Trophoblast cell (in vitro differentiated cells and primary cell): Measurements from ENCODE around the gene FSTL4.

ENCODE experiments used
- DNase-seq, 2 donors: peaks; one replicate each; pipeline ENCODE4 v3.0.0-alpha.2; 2016
- H2AFZ ChIP-seq: 2 replicates; pipeline ENCODE4 v1.6.1; 2013; ENCODE audit warnings: low read length, moderate library complexity, mild to moderate bottlenecking; ENCODE audit not compliant: insufficient read depth, poor library complexity
- H2AK5ac ChIP-seq: 2 replicates; pipeline ENCODE4 v1.6.1; 2013; ENCODE audit warnings: mild to moderate bottlenecking, low read length
- H2BK120ac ChIP-seq: 2 replicates; pipeline ENCODE4 v1.6.1; 2013; ENCODE audit warnings: low read length, mild to moderate bottlenecking, moderate library complexity; ENCODE audit not compliant: insufficient read depth, poor library complexity
- H2BK12ac ChIP-seq: 2 replicates; pipeline ENCODE4 v1.6.1; 2013; ENCODE audit warnings: mild to moderate bottlenecking, low read length, moderate library complexity
- H2BK5ac ChIP-seq: 2 replicates; pipeline ENCODE4 v1.6.1; 2013; ENCODE audit warnings: low read length, low read depth, moderate library complexity, mild to moderate bottlenecking; ENCODE audit not compliant: poor library complexity
- H3K14ac ChIP-seq: 2 replicates; pipeline ENCODE4 v1.6.1; 2013; ENCODE audit warnings: mild to moderate bottlenecking, low read length
- H3K18ac ChIP-seq: 2 replicates; pipeline ENCODE4 v1.6.1; 2013; ENCODE audit warnings: mild to moderate bottlenecking, low read length
- H3K23ac ChIP-seq: 2 replicates; pipeline ENCODE4 v1.6.1; 2013; ENCODE audit warnings: low read length
- H3K27ac ChIP-seq: 2 replicates; pipeline ENCODE4 v1.5.1; 2013; ENCODE audit warnings: low read depth, mild to moderate bottlenecking, inconsistent platforms, low read length, moderate library complexity
- H3K27me3 ChIP-seq: 2 replicates; pipeline ENCODE4 v1.6.1; 2013; ENCODE audit warnings: inconsistent platforms, mild to moderate bottlenecking, low read length, moderate library complexity; ENCODE audit not compliant: insufficient read depth
- H3K36me3 ChIP-seq, 2 experiments: 1 replicate in 1 of 2; 2 replicates in 1 of 2; pipeline ENCODE4 v1.6.1; 2013; ENCODE audit warnings: low read length in 2 of 2, mild to moderate bottlenecking in 2 of 2, moderate library complexity in 1 of 2; ENCODE audit not compliant: insufficient read depth in 2 of 2, control insufficient read depth in 1 of 2
- H3K4ac ChIP-seq: 2 replicates; pipeline ENCODE4 v1.6.1; 2013; ENCODE audit warnings: low read depth, mild to moderate bottlenecking, low read length, moderate library complexity
- H3K4me1 ChIP-seq, 2 experiments: 1 replicate in 1 of 2; 2 replicates in 1 of 2; pipeline ENCODE4 v1.6.1; 2013; ENCODE audit warnings: low read length in 2 of 2, mild to moderate bottlenecking in 2 of 2, moderate library complexity in 1 of 2; ENCODE audit not compliant: insufficient read depth in 2 of 2, control insufficient read depth in 1 of 2
- H3K4me2 ChIP-seq: 2 replicates; pipeline ENCODE4 v1.6.1; 2013; ENCODE audit warnings: inconsistent platforms, mild to moderate bottlenecking, low read length, moderate library complexity
- H3K4me3 ChIP-seq: 2 replicates; pipeline ENCODE4 v1.5.1; 2013; ENCODE audit warnings: mild to moderate bottlenecking, low read depth, low read length, inconsistent platforms
- H3K79me1 ChIP-seq: one replicate; pipeline ENCODE4 v1.6.1; 2013; ENCODE audit warnings: low read length
- H3K79me2 ChIP-seq: 2 replicates; pipeline ENCODE4 v1.6.1; 2013; ENCODE audit warnings: low read length, mild to moderate bottlenecking; ENCODE audit not compliant: control insufficient read depth, insufficient read depth, poor library complexity
- H3K9ac ChIP-seq: 2 replicates; pipeline ENCODE4 v1.6.1; 2013; ENCODE audit warnings: mild to moderate bottlenecking, low read length
- H3K9me3 ChIP-seq: 2 replicates; pipeline ENCODE4 v1.6.1; 2013; ENCODE audit warnings: low read depth, mild to moderate bottlenecking, control low read depth, inconsistent platforms, low read length; ENCODE audit not compliant: insufficient read depth
- H4K12ac ChIP-seq: 2 replicates; pipeline ENCODE4 v1.6.1; 2013; ENCODE audit warnings: low read depth, mild to moderate bottlenecking, low read length, moderate library complexity
- H4K8ac ChIP-seq: 2 replicates; pipeline ENCODE4 v1.6.1; 2013; ENCODE audit warnings: low read depth, mild to moderate bottlenecking, low read length, moderate library complexity
- H4K91ac ChIP-seq: one replicate; pipeline ENCODE4 v1.6.1; 2013; ENCODE audit warnings: low read depth, mild to moderate bottlenecking, low read length, moderate library complexity
- WGBS: extraction: QIAGEN DNeasy Blood & Tissue Kit; methylation state at CpG from one replicate; pipeline ENCODE4 v1.1.7; 2013; ENCODE audit warnings: missing lambda C conversion rate; ENCODE audit not compliant: insufficient read length, insufficient coverage; ENCODE audit errors: extremely low coverage; 5-methylcytosine and 5-hydroxymethylcytosine counted together

Gene FSTL4

GRCh38 chr5:133200256-133200655 lies 412.1 kb downstream of the FSTL4 start:
- no peak overlapping the region for H2BK5ac ChIP-seq
- H3K9me3 ChIP-seq: peaks cover 5% of the 10 kb centered on the region
- no peak overlapping the region for H4K8ac ChIP-seq
- H4K91ac ChIP-seq: no peak overlapping the region
- no peak overlapping the region for H2BK120ac ChIP-seq
- no peak overlapping the region for H3K9ac ChIP-seq
- no CpG with 5 or more reads among the region's 3 CpGs for WGBS
- H4K12ac ChIP-seq: no peak overlapping the region
- no peak overlapping the region for H3K4ac ChIP-seq
- no peaks in the 10 kb centered on the region for H3K36me3 ChIP-seq
- H3K4me1 ChIP-seq: no peaks in the 10 kb centered on the region
- no peak overlapping the region for H3K4me3 ChIP-seq
- H3K4me2 ChIP-seq: no peak overlapping the region
- no peak overlapping the region for H2AFZ ChIP-seq
- H3K23ac ChIP-seq: no peak overlapping the region
- H3K14ac ChIP-seq: no peak overlapping the region
- no peaks in the 10 kb centered on the region for H3K79me2 ChIP-seq
- H3K27ac ChIP-seq: no peak overlapping the region
- DNase-seq: no peak
- no peak overlapping the region for H2BK12ac ChIP-seq
- no peak overlapping the region for H3K18ac ChIP-seq
- no peak overlapping the region for H2AK5ac ChIP-seq
- H3K27me3 ChIP-seq: no peaks in the 10 kb centered on the region
- no peaks in the 10 kb centered on the region for H3K79me1 ChIP-seq

GRCh38 chr5:133199417-133200178 lies 412.7 kb downstream of the FSTL4 start:
- H3K9me3 ChIP-seq: peaks cover 5% of the 10 kb centered on the region
- H2AK5ac ChIP-seq: no peak overlapping the region
- no peak overlapping the region for H4K12ac ChIP-seq
- no peak overlapping the region for H3K27ac ChIP-seq
- H2BK12ac ChIP-seq: no peak overlapping the region
- H3K27me3 ChIP-seq: no peaks in the 10 kb centered on the region
- H2BK5ac ChIP-seq: no peak overlapping the region
- no peak overlapping the region for H3K23ac ChIP-seq
- no peak overlapping the region for H4K8ac ChIP-seq
- H3K9ac ChIP-seq: no peak overlapping the region
- H2AFZ ChIP-seq: no peak overlapping the region
- H4K91ac ChIP-seq: no peak overlapping the region
- H3K36me3 ChIP-seq: no peaks in the 10 kb centered on the region
- no peaks in the 10 kb centered on the region for H3K79me2 ChIP-seq
- H3K14ac ChIP-seq: no peak overlapping the region
- no peak for DNase-seq
- H3K4ac ChIP-seq: no peak overlapping the region
- H3K4me1 ChIP-seq: no peaks in the 10 kb centered on the region
- H3K4me2 ChIP-seq: no peak overlapping the region
- no peaks in the 10 kb centered on the region for H3K79me1 ChIP-seq
- whole genome bisulfite sequencing: no CpG with 5 or more reads among the region's 18 CpGs
- no peak overlapping the region for H3K18ac ChIP-seq
- H3K4me3 ChIP-seq: no peak overlapping the region
- no peak overlapping the region for H2BK120ac ChIP-seq

- no peak overlapping the region for H2BK5ac ChIP-seq
- H3K4ac ChIP-seq: no peak overlapping the region
- no peak overlapping the region for H2AFZ ChIP-seq
- H3K14ac ChIP-seq: no peak overlapping the region
- no peak overlapping the region for H4K8ac ChIP-seq
- H2BK12ac ChIP-seq: no peak overlapping the region
- no peaks in the 10 kb centered on the region for H3K79me1 ChIP-seq
- DNase-seq: no peak
- H3K23ac ChIP-seq: no peak overlapping the region
- no peak overlapping the region for H3K18ac ChIP-seq
- H3K36me3 ChIP-seq: no peaks in the 10 kb centered on the region
- H3K9ac ChIP-seq: no peak overlapping the region
- H3K27ac ChIP-seq: no peak overlapping the region
- H3K27me3 ChIP-seq: no peaks in the 10 kb centered on the region
- H2BK120ac ChIP-seq: no peak overlapping the region
- H2AK5ac ChIP-seq: no peak overlapping the region
- no peak overlapping the region for H3K4me2 ChIP-seq
- no peaks in the 10 kb centered on the region for H3K79me2 ChIP-seq
- no peak overlapping the region for H3K4me3 ChIP-seq
- peaks cover 5% of the 10 kb centered on the region for H3K9me3 ChIP-seq
- no peak overlapping the region for H4K12ac ChIP-seq
- no peaks in the 10 kb centered on the region for H3K4me1 ChIP-seq
- WGBS: no CpG with 5 or more reads among the region's 12 CpGs
- H4K91ac ChIP-seq: no peak overlapping the region
These were observed 413.8 kb downstream of the FSTL4 start for GRCh38 chr5:133198511-133198910.

GRCh38 chr5:133196441-133197085 lies 415.8 kb downstream of the FSTL4 start:
- no CpG with 5 or more reads among the region's 4 CpGs for WGBS
- Histone ChIP-seq H3K79me1 (no peaks in the 10 kb centered on the region), H4K8ac (no peak overlapping the region), H3K4me1 (no peaks in the 10 kb centered on the region), H3K27me3 (no peaks in the 10 kb centered on the region), H3K27ac (no peak overlapping the region), H3K14ac (no peak overlapping the region), H2BK120ac (no peak overlapping the region), H3K9ac (no peak overlapping the region), H2AFZ (no peak overlapping the region), H3K79me2 (no peaks in the 10 kb centered on the region), H3K4ac (no peak overlapping the region), H2AK5ac (no peak overlapping the region), H3K4me3 (no peak overlapping the region), H3K4me2 (no peak overlapping the region), H4K91ac (no peak overlapping the region), H3K36me3 (no peaks in the 10 kb centered on the region), H3K18ac (no peak overlapping the region), H3K9me3 (peaks cover 2% of the 10 kb centered on the region), H3K23ac (no peak overlapping the region), H2BK5ac (no peak overlapping the region), H2BK12ac (no peak overlapping the region), H4K12ac (no peak overlapping the region)
- no peak for DNase-seq
